GM04503 (cell line): Measurements from ENCODE around the gene LYRM9.
"Not testable (repeated sequence)": the region's sequence is repeated elsewhere in the genome, so short reads cannot be mapped to it uniquely, and the experiment has no call there.

Experiments used
- DNase-seq: peaks from one replicate; pipeline ENCODE4 v3.0.0-alpha.2; 2012; ENCODE audit warnings: low read depth

Gene LYRM9

GRCh38 chr17:27892866-27893769, at the start of gene LYRM9:
TSS of gene LYRM9 (minus strand) at chr17:27893365. CDS start at chr17:27882694, 10,671 bp downstream.
- peak; percentile 26 for DNase-seq

GRCh38 chr17:27940503-27941428, 47.6 kb upstream of the LYRM9 start:
- no peak for DNase-seq

- no peak for DNase-seq
Observed at GRCh38 chr17:27939474-27940465, 46.6 kb upstream of the LYRM9 start.

- DNase-seq, result no peak
Observed at GRCh38 chr17:27938864-27939263, 45.7 kb upstream of the LYRM9 start.

GRCh38 chr17:27938241-27938640, 45.1 kb upstream of the LYRM9 start:
- no peak for DNase-seq

GRCh38 chr17:27937025-27937546, 43.9 kb upstream of the LYRM9 start:
- no peak for DNase-seq

GRCh38 chr17:27930000-27930399, 36.8 kb upstream of the LYRM9 start:
- DNase-seq, result no peak

- no peak for DNase-seq
Observed at GRCh38 chr17:27928587-27928986, 35.4 kb upstream of the LYRM9 start.

- DNase-seq, result no peak
Observed at GRCh38 chr17:27927781-27928180, 34.6 kb upstream of the LYRM9 start.

GRCh38 chr17:27921599-27921998, 28.4 kb upstream of the LYRM9 start:
- DNase-seq, result no peak

GRCh38 chr17:27921077-27921476, 27.9 kb upstream of the LYRM9 start:
- DNase-seq, result no peak

- no peak for DNase-seq
Observed at GRCh38 chr17:27920569-27920968, 27.4 kb upstream of the LYRM9 start.

- DNase-seq, result no peak
Observed at GRCh38 chr17:27919079-27919478, 25.9 kb upstream of the LYRM9 start.

GRCh38 chr17:27918498-27918897, 25.3 kb upstream of the LYRM9 start:
- DNase-seq, result no peak

- DNase-seq, result no peak
Observed at GRCh38 chr17:27917000-27917399, 23.8 kb upstream of the LYRM9 start.

- no peak for DNase-seq
Observed at GRCh38 chr17:27915709-27916108, 22.5 kb upstream of the LYRM9 start.

- DNase-seq, result no peak
Observed at GRCh38 chr17:27914382-27914781, 21.2 kb upstream of the LYRM9 start.

GRCh38 chr17:27912964-27913363, 19.8 kb upstream of the LYRM9 start:
- DNase-seq, result no peak

- not testable (repeated sequence) for DNase-seq
Observed at GRCh38 chr17:27912299-27912698, 19.1 kb upstream of the LYRM9 start.

- no peak for DNase-seq
Observed at GRCh38 chr17:27907976-27908558, 14.9 kb upstream of the LYRM9 start.

- no peak for DNase-seq
Observed at GRCh38 chr17:27906623-27907022, 13.5 kb upstream of the LYRM9 start.
